ENCODE measurements around the gene WRNIP1.
A peak's percentile ranks its signal among the peaks of the same experiment; 100 is the strongest.

Gene WRNIP1

DNA sequence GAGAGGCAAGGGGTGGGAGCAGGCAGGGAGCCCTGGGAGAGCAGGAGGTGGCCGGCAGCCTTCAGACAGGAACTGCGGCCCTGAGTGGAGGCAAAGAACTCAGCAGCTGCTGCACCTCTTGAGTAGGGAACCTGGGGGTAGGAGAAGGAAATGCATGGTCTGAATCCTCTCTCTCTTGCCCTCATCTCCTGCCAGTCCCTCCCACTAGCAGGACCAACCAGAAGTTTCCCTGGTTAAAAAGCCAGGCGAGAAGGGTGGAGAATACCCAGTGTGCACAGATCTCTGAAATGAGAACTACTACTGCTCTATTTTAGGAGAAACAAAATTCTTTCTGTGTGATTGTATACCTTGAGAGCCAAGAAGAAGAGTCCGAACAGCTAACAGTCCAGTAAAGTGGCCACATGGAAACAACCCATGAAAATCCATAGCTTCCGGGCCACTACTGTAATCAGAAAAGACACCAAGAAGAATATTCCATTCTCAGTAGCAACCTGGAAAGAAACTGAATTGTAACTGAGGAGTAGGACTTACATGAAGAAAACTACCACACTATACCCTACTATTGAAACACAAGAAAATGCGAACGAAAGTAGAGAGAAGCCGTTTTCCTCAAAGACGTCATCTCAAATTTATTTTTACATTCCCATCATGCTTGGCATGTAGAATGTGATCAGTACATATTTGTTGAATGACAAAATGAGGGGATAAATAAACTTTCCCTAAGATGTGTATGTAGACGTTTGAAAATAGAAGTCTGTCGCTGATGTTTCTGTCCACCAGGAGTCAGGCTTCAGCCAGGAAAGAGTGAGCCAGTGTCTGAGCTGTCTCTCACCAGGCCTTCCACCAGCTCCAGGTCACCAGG lies 25.6 kb downstream of the WRNIP1 start:
- TF ChIP-seq, protein P1, sequence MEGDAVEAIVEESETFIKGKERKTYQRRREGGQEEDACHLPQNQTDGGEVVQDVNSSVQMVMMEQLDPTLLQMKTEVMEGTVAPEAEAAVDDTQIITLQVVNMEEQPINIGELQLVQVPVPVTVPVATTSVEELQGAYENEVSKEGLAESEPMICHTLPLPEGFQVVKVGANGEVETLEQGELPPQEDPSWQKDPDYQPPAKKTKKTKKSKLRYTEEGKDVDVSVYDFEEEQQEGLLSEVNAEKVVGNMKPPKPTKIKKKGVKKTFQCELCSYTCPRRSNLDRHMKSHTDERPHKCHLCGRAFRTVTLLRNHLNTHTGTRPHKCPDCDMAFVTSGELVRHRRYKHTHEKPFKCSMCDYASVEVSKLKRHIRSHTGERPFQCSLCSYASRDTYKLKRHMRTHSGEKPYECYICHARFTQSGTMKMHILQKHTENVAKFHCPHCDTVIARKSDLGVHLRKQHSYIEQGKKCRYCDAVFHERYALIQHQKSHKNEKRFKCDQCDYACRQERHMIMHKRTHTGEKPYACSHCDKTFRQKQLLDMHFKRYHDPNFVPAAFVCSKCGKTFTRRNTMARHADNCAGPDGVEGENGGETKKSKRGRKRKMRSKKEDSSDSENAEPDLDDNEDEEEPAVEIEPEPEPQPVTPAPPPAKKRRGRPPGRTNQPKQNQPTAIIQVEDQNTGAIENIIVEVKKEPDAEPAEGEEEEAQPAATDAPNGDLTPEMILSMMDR (conservative IDR thresholded peaks at IDR 0.05), result peak; percentile 79
- peak overlapping the region; percentile 33; the same call in 1 of the 2 replicates for H3K27ac ChIP-seq

DNA sequence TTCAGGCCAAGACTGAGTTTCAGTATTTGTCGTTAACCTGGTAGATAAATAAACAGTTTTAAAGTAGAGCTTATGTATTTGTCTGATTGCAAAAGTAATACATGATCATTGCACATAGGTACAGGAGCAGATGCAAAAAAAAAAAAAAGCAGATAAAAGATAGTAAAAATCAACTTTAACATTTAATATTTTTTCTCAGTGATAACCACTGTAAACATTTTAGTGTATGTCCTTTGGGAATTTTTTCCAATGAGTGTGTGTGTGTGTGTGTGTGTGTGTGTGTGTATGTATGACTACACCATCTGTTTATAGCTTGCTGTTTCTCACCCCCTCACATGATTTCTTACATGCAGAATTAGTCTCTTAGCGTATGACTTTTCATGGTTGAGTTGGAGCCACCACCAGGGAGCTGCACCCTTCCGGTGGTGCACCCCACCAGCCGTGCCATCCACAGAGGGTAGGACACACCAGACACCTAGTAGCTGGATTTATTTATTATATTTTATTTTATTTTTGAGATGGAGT lies 26.3 kb downstream of the WRNIP1 start:
- TF ChIP-seq, protein P1 (conservative IDR thresholded peaks at IDR 0.05), result peak; percentile 41
- H3K27ac ChIP-seq, result peak overlapping the region; percentile 33

DNA sequence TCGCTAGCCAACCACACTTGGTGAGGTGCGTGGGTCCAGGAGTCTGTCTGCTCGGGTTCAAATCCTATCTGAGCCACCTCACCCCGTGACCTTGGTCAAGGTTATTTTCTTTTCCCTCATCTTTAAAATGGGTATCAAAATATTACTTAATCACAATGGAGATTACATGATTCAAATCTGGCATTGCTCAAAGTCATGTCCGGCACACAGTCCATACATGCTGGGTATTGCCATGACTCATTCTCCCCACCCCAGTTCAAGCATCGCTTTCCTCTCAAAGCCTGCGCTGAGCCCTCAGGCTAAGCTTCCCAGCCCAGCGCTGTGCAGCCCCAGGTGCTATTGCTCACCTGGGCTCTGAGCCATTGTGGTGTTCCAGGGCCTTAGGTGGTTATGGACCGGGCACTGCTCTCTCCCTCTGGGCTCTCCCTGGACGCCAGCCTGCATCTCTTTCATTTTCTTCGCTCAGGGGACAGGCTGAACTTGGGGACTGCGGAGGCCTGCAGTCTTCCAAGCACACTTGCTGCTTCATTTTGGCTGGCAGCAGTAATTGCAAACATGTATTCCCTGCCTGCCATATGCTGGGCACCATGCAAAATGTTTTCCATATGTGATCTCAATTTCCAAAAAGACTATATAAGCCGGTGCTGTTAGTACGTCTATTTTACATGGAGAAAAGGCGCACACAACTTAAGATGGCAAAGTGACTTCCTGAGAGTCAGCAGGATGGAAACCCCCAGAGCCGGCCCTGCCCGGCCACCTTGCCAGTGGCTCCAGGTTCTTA lies 27.3 kb downstream of the WRNIP1 start:
- TF ChIP-seq, protein P1 (conservative IDR thresholded peaks at IDR 0.05), result no peak
- no peak overlapping the region for H3K27ac ChIP-seq

DNA sequence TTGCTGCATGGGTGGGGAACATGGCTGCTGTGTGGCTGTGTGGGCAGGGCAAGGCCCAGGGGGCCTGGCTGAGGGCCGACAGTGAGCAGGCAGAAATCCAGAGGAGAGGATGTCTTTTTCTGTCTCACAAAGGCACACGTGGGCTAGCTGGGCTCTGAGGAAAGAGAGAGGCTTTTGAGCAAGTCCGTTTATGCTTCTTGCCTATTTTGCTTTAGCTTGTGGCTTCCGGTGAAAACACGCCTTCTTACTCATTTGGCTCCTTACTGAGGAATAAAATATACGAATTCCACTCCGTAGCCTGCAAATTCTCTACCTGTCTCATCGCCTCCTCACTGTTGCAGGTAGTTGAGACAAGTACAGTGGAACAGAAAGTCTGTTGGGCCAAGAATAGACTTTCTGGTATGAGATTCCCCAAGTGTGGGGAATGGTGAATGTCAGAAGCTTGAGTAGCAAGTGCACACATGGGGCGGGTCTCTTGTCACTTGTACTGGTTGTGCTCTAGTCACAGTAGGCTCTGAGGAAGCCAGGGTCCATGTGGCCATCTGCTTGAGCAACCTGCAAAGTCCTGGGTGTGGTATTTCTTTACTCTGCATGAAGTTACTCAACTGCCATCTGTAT lies 28.4 kb downstream of the WRNIP1 start:
- H3K27ac ChIP-seq, result no peak overlapping the region
- TF ChIP-seq, protein P1 (conservative IDR thresholded peaks at IDR 0.05), result no peak

DNA sequence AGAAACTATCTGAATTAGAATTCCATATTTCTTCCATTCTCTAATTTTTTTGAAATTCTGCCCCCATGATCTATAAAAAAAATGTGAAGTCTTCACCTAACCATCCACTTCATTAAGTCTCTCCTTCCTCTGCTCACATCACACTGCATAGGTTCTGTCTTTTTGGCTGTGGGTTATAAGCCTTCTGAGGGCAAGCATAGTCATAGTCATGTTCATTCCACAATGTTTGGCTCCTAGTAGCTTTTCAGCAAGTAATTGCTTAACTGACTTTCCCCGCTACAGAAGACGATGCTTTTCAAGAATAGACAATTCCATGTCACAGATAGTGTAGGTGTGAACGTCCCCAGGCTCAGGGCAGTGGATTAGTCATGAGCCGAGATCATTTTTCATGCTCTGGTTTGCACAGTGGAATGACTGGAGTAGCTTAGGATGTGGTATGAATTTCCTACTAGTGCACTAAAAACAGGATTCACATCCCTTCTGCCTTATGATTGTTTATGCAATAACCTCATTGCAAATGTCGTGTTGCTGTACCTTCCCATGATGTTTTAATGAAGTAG lies 29.1 kb downstream of the WRNIP1 start:
- TF ChIP-seq, protein P1 (conservative IDR thresholded peaks at IDR 0.05), result no peak
- no peak overlapping the region for H3K27ac ChIP-seq

DNA sequence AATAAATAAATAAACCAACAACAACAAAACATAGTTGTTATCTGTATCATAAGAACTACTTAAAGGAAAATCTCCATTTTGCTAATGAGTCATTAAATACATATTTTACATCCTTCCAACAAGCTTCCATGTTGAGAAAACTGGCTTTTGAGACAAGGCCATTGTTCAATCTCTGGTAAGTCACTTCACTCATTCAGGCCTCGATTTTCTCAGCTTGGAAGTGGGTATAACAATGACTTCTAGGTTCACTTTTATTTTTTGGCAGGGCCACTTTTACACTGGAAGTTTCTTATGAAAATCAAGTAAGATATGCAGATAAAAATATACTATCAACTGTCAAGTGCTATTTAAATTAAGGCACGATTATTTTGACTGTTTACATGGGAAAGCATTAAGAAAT lies 30.0 kb downstream of the WRNIP1 start:
- TF ChIP-seq, protein P1 (conservative IDR thresholded peaks at IDR 0.05), result no peak
- no peak overlapping the region for H3K27ac ChIP-seq

All from VCaP (cell line).